Left renal pelvis (tissue), 4 donors: ENCODE data around the gene SLC8A2. TPM values are rescaled to one million over a fixed set of nuclear protein-coding genes. Genes with fewer than 3 reads are reported as not detected.
"Not testable (repeated sequence)": the region's sequence is repeated elsewhere in the genome, so short reads cannot be mapped to it uniquely, and the experiment has no call there.

Experiments used
- DNase-seq, 4 donors: peaks; one replicate each; pipeline ENCODE4 v3.0.0-alpha.2; 2013; ENCODE audit warnings: low read depth in 4 of 4, low spot score in 3 of 4
- polyA plus RNA-seq, 4 donors: library from polyadenylated mRNA; unstranded; fragments of 120-200 nt; gene quantifications; one replicate each; pipeline ENCODE4 v1.2.1, GENCODE V29; 2013; ENCODE audit not compliant: insufficient read length in 4 of 4

SLC8A2 gene
- polyA plus RNA-seq, 4 donors: 0.17 to 0.44 (median 0.29) TPM

DNA sequence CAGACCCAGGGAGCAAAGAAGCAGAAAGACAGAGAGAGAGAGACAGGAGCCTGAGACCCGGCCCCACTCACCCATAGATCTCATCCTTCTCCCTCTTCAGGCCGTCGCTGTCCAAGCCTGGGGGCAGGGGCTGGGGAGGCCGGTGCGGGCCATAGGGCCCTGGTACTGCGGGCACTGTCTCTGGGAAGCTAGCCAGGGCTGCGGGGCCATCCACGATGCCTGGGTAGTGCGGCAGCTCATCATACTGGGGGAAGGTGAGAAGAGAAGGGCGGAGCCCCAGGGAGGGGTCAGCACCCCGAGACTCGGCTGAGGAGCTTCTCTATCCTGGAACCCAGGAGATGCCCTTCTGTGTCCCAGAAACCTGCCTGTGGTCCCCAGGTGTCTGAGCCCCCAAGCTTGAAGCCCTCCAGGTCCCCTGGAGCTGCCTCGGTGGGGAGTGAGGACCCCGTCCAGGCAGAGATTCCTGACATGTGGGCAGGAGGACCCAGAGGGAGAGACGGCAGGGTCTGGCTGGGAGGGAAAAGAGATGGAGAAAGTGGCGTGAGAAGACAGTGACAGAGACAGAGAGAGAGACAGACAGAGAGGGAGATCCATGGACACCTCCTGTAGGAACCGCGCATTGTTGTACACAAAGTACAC lies 54.5 kb downstream of the SLC8A2 start:
- no peak for DNase-seq

DNA sequence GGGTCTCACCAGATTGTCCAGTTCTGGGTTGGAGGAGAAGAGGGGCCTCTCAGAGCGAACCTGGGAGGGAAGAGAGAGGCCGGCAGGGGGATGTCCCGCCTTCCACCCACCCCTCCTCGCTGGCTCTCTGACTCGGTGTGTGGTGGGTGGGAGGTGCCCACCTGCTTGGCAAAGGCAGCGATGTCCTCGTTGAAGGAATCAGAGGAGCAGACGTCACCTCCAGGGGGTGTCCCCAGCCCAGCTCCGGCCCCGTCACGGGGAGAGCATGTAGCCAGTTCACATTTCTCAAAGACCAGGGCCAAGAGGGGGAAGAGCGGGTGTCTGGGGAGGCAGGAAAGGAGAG lies 55.1 kb downstream of the SLC8A2 start:
- DNase-seq: no peak

DNA sequence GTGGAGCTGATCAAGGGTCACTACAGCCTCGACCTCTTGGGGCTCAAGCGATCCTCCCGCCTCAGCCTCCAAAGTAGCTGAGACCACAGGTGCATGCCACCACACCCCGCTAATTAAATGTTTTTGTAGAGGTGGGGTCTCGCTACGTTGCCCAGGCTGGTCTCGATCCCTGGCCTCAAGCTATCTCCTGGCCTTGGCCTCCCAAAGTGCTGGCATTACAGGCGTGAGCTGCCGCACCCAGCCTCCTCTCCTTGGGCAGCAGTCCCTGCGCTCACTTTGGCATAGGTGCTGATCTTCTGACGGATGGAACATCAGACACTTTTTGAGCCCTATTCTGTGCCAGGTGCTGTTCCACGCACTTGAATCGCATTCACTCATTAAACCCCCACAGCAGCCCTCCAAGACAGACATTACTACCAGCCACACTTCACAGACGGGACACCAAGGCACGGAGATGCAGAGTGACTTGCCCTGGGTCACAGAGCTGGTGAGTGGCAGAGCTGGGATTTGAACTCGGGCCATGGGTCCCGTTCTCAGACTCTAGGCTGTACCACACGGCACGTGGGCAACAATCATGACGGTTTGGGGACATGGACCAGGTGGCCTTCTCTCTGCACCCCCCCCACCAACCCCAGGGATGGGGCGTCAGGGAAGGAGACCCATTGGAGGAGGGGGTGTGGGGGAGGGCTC lies 55.6 kb downstream of the SLC8A2 start:
- DNase-seq: no peak

DNA sequence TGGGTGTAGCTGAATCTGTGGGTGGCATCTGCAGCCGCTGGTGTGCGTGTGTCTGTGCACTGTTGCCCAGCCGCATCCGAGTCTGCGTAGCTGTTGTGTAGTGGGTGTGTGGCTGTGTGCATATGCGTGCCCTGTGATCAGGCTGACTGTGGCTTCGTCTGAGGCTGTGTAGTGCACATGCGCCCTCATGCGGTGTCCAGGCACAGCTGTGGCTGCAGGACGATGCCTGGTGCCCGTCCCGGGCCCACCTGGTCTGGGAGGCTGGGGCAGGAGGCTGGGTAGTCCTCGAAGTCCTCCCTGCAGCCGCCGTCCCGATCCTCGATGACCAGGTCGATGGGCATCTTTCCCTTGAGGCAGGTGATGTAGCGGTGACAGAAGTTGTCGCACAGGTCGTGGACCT lies 57.2 kb downstream of the SLC8A2 start:
- DNase-seq: no peak

DNA sequence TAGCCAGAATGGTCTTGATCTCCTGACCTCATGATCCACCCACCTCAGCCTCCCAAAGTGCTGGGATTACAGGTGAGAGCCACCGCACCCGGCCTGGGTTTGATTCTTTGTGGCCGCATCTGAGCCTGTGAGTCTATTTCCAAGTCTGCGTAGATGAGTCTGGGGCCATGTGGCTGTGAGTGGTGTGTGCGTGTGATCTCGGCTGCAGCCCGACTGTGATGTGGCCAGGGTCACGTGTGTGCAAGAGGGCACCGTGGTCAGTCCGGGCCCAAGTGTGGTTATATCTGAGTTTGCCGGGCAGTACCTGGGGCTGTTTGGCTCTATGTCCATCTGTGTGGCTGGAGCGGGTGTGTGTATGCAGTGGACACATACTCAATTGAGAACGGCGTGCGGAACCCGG lies 57.8 kb downstream of the SLC8A2 start:
- no peak for DNase-seq

DNA sequence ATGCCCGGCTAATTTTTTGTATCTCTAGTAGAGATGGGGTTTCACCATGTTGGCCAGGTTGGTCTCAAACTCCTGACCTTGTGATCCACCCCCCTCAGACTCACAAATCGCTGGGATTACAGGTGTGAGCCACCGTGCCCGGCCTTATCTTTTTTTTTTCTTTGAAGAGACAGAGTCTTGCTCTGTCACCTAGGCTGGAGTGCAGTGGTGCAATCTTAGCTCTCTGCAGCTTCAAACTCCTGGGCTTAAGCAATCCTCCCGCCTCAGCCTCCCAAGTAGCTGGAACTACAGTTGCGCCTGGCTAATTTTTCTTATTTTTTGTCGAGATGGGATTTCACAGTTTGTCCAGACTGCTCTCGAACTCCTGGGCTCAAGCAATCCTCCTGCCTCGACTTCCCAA lies 60.0 kb downstream of the SLC8A2 start:
- DNase-seq: not testable (repeated sequence)

DNA sequence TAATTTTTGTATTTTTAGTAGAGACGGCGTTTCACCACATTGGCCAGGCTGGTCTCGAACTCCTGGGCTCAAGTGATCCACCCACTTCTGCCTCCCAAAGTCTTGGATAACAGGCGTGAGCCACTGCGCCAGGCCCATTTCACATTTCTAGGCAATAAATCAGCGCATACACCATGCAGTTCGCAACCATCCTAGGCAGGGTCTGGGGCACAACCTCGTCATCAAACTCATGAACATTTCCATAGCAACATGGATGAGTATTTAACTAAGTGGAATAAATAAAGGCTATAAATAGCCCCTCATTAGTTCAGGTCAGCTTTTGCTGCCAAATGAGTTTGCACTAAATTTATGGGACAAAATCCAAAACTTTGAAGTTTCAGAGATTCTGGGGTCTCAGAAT lies 60.6 kb downstream of the SLC8A2 start:
- DNase-seq: no peak

DNA sequence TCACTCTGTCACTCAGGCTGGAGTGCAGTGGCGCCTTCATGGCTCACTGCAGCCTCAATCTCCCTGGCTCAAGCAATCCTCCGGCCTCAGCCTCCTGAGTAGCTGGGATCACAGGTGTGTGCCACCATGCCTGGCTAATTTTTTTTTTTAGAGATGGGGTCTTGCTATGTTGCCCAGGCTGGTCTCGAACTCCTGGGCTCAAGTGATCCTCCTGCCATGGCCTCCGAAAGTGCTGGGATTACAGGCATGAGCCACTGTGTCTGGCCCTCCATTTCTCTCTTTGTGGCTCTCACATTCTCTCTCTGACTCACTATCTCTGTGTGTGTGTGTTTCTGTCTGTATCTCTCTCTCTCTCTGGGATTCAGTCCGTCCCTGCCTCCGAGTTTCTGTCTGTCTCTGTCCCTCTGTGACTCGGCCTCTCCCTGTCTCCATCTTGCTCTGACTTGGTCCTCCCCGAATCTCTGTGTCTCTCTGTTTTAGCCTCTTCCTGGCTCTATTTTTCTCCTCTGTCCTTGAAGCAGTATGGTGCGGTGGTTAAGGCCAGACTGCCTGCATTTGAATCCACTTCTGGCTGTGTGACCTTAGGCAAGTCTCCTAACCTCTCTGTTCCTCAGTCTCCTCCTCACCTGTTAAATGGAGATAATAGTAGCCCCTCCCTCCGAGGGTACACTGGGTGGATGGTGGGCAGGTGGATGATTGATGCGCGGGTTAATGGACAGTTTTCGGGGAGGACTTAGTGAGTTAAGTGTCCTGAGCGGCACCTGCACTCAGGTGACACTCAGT lies 63.3 kb downstream of the SLC8A2 start:
- DNase-seq: no peak

DNA sequence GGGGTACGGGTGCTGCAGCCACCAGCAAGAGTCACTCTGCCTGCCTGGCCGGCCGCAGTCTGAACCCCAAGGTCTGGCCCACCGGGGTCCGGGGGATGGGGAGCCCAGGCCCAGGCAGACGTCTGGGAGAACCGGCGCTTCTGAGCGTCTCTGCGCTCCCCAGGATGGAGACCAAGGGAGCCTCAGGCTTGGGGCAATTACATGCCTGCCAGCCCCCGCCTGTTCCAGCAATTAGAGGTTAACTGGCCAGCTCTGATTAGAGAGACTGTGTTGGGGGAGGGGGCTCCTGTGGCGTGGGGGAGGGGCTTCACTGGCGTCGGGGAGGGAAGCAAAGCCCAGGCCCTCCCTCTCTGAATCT lies 64.3 kb downstream of the SLC8A2 start:
- DNase-seq: no peak

DNA sequence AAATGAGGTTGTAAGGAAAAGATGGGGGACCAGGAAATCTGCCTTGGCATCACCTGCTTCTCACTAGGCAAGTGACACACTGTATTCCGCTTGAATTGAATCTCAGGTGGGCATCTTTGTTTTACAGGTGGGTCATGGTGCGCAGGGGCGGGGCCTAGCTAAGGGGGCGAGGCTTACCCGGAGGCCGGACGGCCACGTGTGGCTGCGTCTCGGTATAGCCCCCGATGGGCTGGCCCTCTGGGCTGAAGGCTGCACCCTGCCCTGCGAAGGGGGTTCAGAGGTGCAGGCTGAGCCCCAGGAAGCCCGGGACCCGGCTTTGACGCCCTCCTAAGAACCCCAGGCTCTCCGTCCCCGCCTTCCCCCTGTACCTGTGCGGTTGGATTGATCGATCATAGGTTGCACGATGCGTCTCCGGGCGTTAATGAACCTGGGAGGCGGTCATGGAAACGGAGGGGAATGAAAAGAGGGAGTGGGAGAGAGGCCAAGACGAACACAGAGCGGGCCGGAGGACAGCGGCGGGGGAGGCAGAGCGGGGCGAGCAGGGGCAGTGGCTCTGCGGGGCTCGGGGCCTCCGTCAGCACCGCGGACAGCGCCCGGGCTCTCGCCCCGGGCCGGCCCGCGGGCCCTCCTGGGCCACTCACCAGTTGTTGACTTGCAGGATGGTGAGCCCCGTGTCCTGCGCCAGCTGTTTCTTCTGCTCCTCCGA lies 64.8 kb downstream of the SLC8A2 start:
- DNase-seq: no peak

DNA sequence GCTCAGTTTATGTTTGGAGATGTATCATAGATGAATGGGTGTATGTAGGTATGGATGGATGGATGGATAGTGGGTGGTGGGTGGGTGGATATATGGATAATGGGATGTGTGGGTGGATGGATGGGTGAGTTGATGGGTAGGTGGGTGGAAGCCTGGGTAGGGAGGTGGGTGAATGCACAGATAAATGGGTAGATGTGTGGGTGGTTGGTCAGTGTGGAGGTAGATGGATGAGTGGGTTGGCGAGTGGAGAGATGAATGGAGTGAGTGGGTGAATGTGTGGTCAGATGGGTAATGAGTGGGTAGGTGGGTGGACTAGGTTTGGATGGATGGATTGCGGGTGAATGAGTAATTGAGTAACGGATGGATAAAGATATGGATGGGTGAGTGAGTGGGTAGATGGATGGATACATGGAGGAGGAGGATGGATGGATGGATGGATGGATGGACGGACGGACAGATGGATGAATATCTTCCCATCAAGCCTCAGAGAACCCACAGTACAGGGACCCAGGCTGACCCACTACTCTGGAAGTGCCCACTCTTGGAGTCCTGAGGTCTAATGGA lies 65.8 kb downstream of the SLC8A2 start:
- no peak for DNase-seq

DNA sequence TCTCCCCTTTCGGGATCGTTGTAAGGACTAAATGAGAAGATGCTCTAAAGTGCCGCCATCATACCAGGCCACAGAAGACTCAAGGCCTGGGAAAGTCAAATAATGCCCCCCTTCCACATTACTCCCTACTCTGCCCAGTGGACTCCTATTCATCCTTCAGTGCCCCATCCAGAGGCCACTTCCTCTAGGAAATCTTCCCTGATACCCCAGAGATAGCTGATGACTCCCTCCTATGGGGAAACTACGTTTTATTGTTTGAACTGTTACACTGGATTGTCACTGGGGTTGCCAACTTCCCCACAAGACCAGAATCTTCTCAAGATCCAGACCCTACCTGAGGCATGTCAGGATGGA lies 66.5 kb downstream of the SLC8A2 start:
- DNase-seq: no peak

DNA sequence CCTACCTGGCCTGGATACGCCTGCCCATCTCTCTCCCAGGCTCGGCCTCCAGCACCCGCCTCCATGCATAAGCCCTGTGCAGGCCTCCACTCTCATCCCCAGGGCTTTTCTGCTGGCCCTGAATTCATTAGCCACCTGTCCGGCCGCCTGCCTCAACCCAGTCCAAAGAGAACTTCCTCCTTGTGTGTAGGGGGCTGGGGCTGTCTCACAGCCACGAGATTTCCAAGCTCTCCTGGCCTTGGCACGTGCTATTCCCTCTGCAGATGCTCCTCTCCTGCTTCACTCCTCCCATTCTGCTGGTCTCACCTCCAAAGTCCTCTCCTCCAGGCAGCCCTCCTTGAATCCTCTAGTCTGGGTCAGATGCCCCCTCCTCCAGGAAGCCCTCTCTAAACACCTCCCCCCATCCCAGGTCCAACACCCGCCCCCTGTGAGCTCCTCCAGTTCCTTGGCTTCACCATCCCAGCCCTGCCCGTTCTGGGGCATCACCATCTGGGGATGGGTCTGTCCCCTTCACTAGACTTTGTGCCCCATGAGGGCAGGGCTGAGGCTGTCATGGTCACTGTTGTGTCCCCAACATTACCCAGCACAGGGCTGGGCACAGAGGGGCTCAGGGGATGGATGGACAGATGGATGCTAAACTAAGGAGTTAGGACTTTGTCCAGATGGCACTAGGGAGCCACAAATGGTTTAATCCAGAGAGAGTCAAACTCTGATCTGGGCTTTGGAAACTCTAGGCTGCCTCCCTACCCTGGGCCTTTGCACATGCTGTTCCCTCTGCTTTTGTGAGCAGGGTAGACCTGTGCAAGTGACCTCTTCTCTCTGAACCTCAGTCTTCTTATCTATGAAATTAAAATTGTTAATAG lies 67.1 kb downstream of the SLC8A2 start:
- no peak for DNase-seq

DNA sequence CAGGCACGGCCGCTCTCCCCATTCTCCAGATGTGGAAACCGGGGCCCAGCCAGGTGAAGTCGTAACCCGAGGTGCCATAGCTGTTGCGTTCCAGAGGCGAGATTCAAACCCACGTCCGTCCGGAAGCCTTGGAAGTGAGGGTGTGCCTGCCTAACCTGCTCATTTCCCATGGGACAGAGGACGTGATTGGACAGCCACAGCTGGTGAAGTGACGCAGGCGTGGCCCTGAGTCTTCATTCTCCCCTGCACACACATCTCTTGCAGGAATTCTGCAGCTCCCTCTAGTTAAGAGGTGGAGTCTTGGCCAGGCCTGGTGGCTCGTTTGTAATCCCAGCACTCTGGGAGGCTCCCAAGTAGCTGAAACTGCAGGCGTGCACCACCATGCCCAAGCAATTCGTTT lies 69.2 kb downstream of the SLC8A2 start:
- no peak for DNase-seq

DNA sequence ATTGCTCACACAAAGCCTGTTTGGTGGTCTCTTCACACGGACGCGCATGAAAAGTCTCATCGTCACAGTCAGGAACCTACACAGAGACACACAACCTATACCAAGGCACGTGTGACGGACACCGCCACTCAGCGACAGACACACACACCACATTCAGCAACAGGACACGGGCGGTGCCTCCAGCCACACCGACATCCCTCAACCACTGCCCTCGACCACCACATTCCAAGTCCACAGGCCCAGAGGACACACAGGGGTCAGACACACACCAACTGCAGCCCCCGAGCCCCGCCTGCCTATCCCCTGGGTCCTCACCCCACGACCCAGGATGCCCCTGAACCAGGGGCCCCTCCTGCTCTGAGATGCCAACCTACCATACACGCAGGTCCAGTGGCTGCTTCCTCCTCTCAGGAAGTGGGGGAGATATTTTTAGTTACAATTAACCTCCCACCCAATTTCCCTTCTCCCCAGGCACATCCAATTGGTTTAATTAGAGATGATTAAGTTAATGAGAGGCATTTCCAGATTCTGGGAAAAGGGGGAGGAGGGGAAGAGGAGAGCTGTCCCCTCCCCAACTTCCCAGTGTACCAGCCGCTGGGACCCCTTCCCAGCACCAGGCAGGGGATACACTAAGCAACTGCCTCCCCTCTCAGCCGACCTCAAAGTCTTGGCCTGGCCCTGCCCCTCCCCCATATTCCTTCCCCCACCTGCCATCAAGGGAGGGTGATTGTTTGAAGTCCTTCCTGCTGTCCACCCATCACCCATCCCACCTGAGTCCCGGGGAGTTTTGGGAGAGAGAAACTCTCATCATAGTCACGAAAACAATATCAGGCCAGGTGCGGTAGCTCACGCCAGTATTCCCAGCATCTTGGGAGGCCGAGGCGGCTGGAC lies 72.7 kb downstream of the SLC8A2 start:
- no peak for DNase-seq

DNA sequence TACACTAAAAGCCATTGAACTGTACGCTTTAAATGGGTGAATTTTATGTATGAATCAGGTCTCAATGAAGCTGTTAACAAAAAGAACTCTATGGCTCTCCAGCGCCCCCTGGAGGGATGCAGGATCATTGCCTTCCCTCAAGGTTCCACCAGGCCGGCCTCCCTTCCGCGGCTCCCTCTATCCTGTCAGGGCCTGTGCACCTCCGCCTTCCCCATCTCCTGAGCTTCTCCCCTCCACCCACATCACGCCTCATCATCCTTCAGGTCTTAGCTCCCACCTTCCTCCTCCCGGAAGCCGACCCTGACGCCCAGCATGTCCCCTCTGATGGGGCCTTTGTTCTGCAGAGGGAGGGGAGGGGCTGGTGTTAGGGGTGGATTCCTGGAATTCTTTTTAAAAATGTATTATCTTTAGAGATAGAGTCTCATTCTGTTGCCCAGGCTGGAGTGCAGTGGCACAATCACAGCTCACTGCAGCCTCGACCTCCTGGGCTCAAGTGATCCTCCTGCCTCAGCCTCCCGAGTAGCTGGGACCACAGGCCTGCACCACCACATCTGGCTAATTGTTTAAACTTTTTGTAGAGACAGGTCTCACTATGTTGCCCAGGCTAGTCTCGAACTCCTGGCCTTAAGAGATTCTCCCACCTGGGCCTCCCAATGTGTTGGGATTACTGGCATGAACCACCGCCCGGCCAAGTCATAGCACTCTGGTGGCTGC lies 80.0 kb downstream of the SLC8A2 start:
- DNase-seq: peak in 2 of 4 donors; percentile 20 to 33

DNA sequence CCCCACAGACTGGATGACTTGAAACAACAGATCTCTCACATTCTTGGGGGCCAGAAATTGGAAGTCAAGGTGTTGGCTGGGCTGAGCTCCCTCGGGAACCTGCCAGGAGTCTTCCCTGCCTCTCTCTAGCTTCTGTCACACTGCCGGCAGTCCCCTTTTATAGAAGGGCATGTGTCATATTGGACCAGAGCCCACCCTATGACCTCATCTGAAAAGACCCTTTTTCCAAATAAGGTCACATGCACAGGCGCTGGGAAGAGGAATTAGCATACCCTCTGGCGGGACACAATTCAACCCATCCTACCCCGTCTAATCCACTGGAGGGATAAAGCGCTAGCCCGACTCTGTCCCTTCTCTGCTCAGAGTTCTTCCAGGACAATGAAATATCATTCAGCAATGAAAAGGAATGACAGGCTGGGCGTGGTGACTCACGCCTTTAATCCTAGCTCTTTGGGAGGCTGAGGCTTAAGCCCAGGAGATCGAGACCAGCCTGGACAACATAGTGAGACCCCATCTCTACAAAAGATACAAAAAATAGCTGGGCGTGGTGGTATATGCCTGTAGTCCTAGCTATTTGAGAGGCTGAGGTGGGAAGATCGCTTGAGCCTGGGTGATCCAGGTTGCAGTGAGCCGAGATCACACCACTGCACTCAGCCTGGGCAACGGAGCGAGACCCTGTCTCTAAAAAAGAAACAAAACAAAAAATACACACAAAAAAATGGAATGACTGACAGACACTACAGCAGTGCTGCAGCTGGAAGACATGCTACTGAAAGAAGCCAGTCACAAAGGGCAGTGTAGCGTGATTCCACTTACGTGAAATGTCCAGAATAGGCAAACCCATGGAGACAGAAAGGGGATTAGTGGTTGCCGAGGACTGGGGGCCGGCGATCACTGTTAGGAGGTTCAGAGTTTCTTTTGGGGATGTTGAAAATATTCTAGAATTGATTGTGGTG lies 80.9 kb downstream of the SLC8A2 start:
- DNase-seq: no peak
